Keratinocyte (primary cell): ENCODE data around the gene LDHB. TPM values are rescaled to one million over a fixed set of nuclear protein-coding genes. Genes with fewer than 3 reads are reported as not detected.

Source experiments
- DNase-seq: peaks from one replicate; pipeline ENCODE4 v3.0.0-alpha.2; 2011; ENCODE audit warnings: low read depth, missing footprints, low spot score
- FAIRE-seq: peaks from 2 replicates; lab custom pipeline; 2011; peaks lifted over from hg19 to GRCh38; lab: Jason Lieb, UNC
- H2AFZ ChIP-seq: 2 replicates; pipeline ENCODE4 v1.6.0; 2012; ENCODE audit warnings: low read length, control low read depth, inconsistent platforms; ENCODE audit not compliant: control insufficient read depth
- H3K27ac ChIP-seq: 2 replicates; pipeline ENCODE4 v1.5.1; 2011; ENCODE audit warnings: low read length; ENCODE audit not compliant: control insufficient read depth, insufficient read depth
- H3K27me3 ChIP-seq: 3 replicates; pipeline ENCODE4 v1.6.0; 2011; ENCODE audit warnings: low read length; ENCODE audit not compliant: control insufficient read depth, insufficient read depth; ENCODE audit errors: extremely low read depth
- H3K36me3 ChIP-seq, 2 experiments: 2 replicates in 1 of 2; 3 replicates in 1 of 2; pipeline ENCODE4 v1.5.1; 2011; ENCODE audit warnings: low read length in 2 of 2, mild to moderate bottlenecking in 1 of 2; ENCODE audit not compliant: control insufficient read depth in 2 of 2, insufficient read depth in 2 of 2; ENCODE audit errors: extremely low read depth in 1 of 2
- H3K4me1 ChIP-seq: 3 replicates; pipeline ENCODE4 v1.5.1; 2011; ENCODE audit warnings: low read length; ENCODE audit not compliant: control insufficient read depth, insufficient read depth; ENCODE audit errors: extremely low read depth
- H3K4me2 ChIP-seq: 3 replicates; pipeline ENCODE4 v1.6.0; 2011; ENCODE audit warnings: low read depth, low read length; ENCODE audit not compliant: control insufficient read depth, insufficient read depth; ENCODE audit errors: extremely low read depth
- H3K4me3 ChIP-seq, 3 experiments: fragments of 200-600 bp in 1 of 3; sonication (generic) in 1 of 3; 2 replicates in 2 of 3; 3 replicates in 1 of 3; pipeline ENCODE4 v1.5.1; 2011 to 2016; ENCODE audit warnings: low read length in 3 of 3, mild to moderate bottlenecking in 3 of 3, control low read depth in 2 of 3, inconsistent platforms in 1 of 3, low read depth in 1 of 3, mixed read lengths in 1 of 3, mixed run types in 1 of 3, moderate library complexity in 1 of 3; ENCODE audit not compliant: control insufficient read depth in 2 of 3, insufficient read depth in 2 of 3; ENCODE audit errors: extremely low read depth in 1 of 3
- H3K79me2 ChIP-seq: 2 replicates; pipeline ENCODE4 v1.6.0; 2012; ENCODE audit warnings: low read length; ENCODE audit not compliant: control insufficient read depth, insufficient read depth
- H3K9ac ChIP-seq: 3 replicates; pipeline ENCODE4 v1.6.0; 2011; ENCODE audit warnings: low read length; ENCODE audit not compliant: control insufficient read depth, insufficient read depth; ENCODE audit errors: extremely low read depth
- H3K9me1 ChIP-seq: 3 replicates; pipeline ENCODE4 v1.6.0; 2011; ENCODE audit warnings: low read length; ENCODE audit not compliant: control insufficient read depth, insufficient read depth; ENCODE audit errors: extremely low read depth
- H3K9me3 ChIP-seq: 2 replicates; pipeline ENCODE4 v1.5.1; 2012; ENCODE audit warnings: low read depth, low read length; ENCODE audit not compliant: control insufficient read depth
- H4K20me1 ChIP-seq: 3 replicates; pipeline ENCODE4 v1.6.0; 2011; ENCODE audit warnings: low read length; ENCODE audit not compliant: control insufficient read depth, insufficient read depth; ENCODE audit errors: extremely low read depth
- CTCF ChIP-seq, 3 experiments: IDR thresholded peaks in 1 of 3; conservative IDR thresholded peaks in 1 of 3; optimal IDR thresholded peaks in 1 of 3; 2 replicates in 2 of 3; 3 replicates in 1 of 3; pipeline versions ENCODE3 to v1.5.1; 2011; ENCODE audit warnings: low read length in 3 of 3, mild to moderate bottlenecking in 3 of 3, moderate library complexity in 2 of 3, control low read depth in 1 of 3, inconsistent platforms in 1 of 3; ENCODE audit not compliant: insufficient read depth in 2 of 3; ENCODE audit errors: extremely low read depth in 1 of 3
- EZH2 ChIP-seq: IDR thresholded peaks from one replicate; pipeline ENCODE4 v1.6.1; 2012; ENCODE audit warnings: inconsistent platforms, mild to moderate bottlenecking, low read length, moderate library complexity
- dilution Hi-C: fragments of 300-500 bp; cut with MboI; formaldehyde crosslinking; loops from one replicate; pipeline ENCODE4 v1.7.0; 2020; ENCODE audit warnings: low sequenced_read_pairs; ENCODE audit not compliant: extremely low pct_ligation_motif_present
- polyA plus RNA-seq, 5 experiments: library from polyadenylated mRNA; depleted of rRNA in 3 of 5; stranded (reverse) in 3 of 5; stranded (forward) in 1 of 5; unstranded in 1 of 5; fragments of >200 nt; gene quantifications; 1 replicate in 1 of 5; 2 replicates in 3 of 5; 3 replicates in 1 of 5; pipeline versions ENCODE4 v1.2.1 to v1.2.3, GENCODE V29; 2011 to 2012; ENCODE audit warnings: missing spikeins in 2 of 5, low read depth in 1 of 5, low replicate concordance in 1 of 5

The LDHB gene
- polyA plus RNA-seq, 1 donor (not counting 4 experiments of a cell fraction or from before 2014, with no cell fraction given) = 1,063 TPM

GRCh38 chr12:21672146-21672545 is 14.5 kb upstream of the LDHB start:
- no peak for DNase-seq
- Histone ChIP-seq H3K9me1 (no peaks in the 10 kb centered on the region), H3K36me3 (no peaks in the 10 kb centered on the region), H3K9me3 (no peaks in the 10 kb centered on the region), H2AFZ (no peak overlapping the region), H3K27ac (no peak overlapping the region), H3K27me3 (peaks cover 5% of the 10 kb centered on the region), H3K9ac (no peak overlapping the region), H3K79me2 (no peaks in the 10 kb centered on the region), H3K4me3 (no peak overlapping the region), H3K4me2 (no peak overlapping the region), H4K20me1 (no peaks in the 10 kb centered on the region), H3K4me1 (no peaks in the 10 kb centered on the region)
- TF ChIP-seq EZH2 = no peak
- no peak for TF ChIP-seq CTCF (optimal IDR thresholded peaks at IDR 0.05 in 1 of 3, IDR thresholded peaks at IDR 0.05 in 1 of 3, conservative IDR thresholded peaks at IDR 0.05 in 1 of 3; ENCODE audit: extremely low read depth in 1 of 3, insufficient read depth in 2 of 3, low read length in 3 of 3)
- FAIRE-seq = no peak
- dilution Hi-C loops = no loop called here

- Histone ChIP-seq H3K9ac (no peak overlapping the region), H3K4me3 (no peak overlapping the region), H3K9me1 (no peaks in the 10 kb centered on the region), H3K36me3 (no peaks in the 10 kb centered on the region), H3K27me3 (peaks cover 5% of the 10 kb centered on the region), H4K20me1 (no peaks in the 10 kb centered on the region), H3K4me1 (no peaks in the 10 kb centered on the region), H3K4me2 (no peak overlapping the region), H2AFZ (no peak overlapping the region), H3K9me3 (no peaks in the 10 kb centered on the region), H3K27ac (no peak overlapping the region), H3K79me2 (no peaks in the 10 kb centered on the region)
- FAIRE-seq = no peak
- dilution Hi-C loops = no loop called here
- no peak for DNase-seq
- TF ChIP-seq CTCF (optimal IDR thresholded peaks at IDR 0.05 in 1 of 3, IDR thresholded peaks at IDR 0.05 in 1 of 3, conservative IDR thresholded peaks at IDR 0.05 in 1 of 3; ENCODE audit: extremely low read depth in 1 of 3, insufficient read depth in 2 of 3, low read length in 3 of 3) = no peak
- TF ChIP-seq EZH2 = no peak
Observed at GRCh38 chr12:21666722-21667121, 9.1 kb upstream of the LDHB start.
